ENCODE measurements around the gene MCF2. TPM values are rescaled to one million over a fixed set of nuclear protein-coding genes. Genes with fewer than 3 reads are reported as not detected.

Gene MCF2
- total and polyA plus RNA-seq, 2 donors (not counting 1 experiment from before 2014, with no cell fraction given), result under 0.01 to 0.05 TPM

GRCh38 chrX:139554991-139555675 lies 152.8 kb downstream of the MCF2 start:
- H3K9me3 ChIP-seq (ENCODE audit: control insufficient read depth, insufficient read depth, low read depth, low read length), result no peaks in the 10 kb centered on the region

GRCh38 chrX:139554376-139554775 lies 153.6 kb downstream of the MCF2 start:
- Histone ChIP-seq H3K9ac (ENCODE audit: insufficient read depth, low read length) (no peak overlapping the region), H3K9me3 (ENCODE audit: control insufficient read depth, insufficient read depth, low read depth, low read length) (no peaks in the 10 kb centered on the region), H3K4me2 (ENCODE audit: extremely low read depth, insufficient read depth, low read length) (no peak overlapping the region), H3K36me3 (ENCODE audit: control insufficient read depth, insufficient read depth, low read length) (no peaks in the 10 kb centered on the region), H3K27ac (ENCODE audit: insufficient read depth, low read length) (no peak overlapping the region), H3K27me3 (ENCODE audit: control insufficient read depth, insufficient read depth, low read length) (no peaks in the 10 kb centered on the region), H3K4me3 (replicated peaks in 1 of 4; ENCODE audit: control extremely low read depth in 1 of 4, insufficient read depth in 1 of 4, low read depth in 3 of 4, low read length in 4 of 4) (no peak overlapping the region), H3K79me2 (ENCODE audit: control insufficient read depth, insufficient read depth, low read length) (no peaks in the 10 kb centered on the region), H3K4me1 (ENCODE audit: control insufficient read depth, extremely low read depth, insufficient read depth, low read length) (no peaks in the 10 kb centered on the region), H2AFZ (ENCODE audit: low read length) (no peak overlapping the region), H4K20me1 (ENCODE audit: control insufficient read depth, extremely low read depth, insufficient read depth, low read length) (no peaks in the 10 kb centered on the region)
- TF ChIP-seq EZH2 (IDR thresholded peaks at IDR 0.05; ENCODE audit: low read length, missing control alignments) (no peak), CTCF (conservative IDR thresholded peaks at IDR 0.05 in 1 of 2, IDR thresholded peaks at IDR 0.05 in 1 of 2; ENCODE audit: low read depth in 1 of 2, low read length in 2 of 2) (no peak)
- DNase-seq (ENCODE audit: low read depth in 2 of 2), result no peak

More at GRCh38 chrX:139554991-139555675, 152.8 kb downstream of the MCF2 start:
- Histone ChIP-seq H4K20me1 (ENCODE audit: control insufficient read depth, extremely low read depth, insufficient read depth, low read length) (no peaks in the 10 kb centered on the region), H3K4me1 (ENCODE audit: control insufficient read depth, extremely low read depth, insufficient read depth, low read length) (no peaks in the 10 kb centered on the region), H3K27ac (ENCODE audit: insufficient read depth, low read length) (no peak overlapping the region), H3K79me2 (ENCODE audit: control insufficient read depth, insufficient read depth, low read length) (no peaks in the 10 kb centered on the region), H2AFZ (ENCODE audit: low read length) (no peak overlapping the region), H3K27me3 (ENCODE audit: control insufficient read depth, insufficient read depth, low read length) (no peaks in the 10 kb centered on the region), H3K9ac (ENCODE audit: insufficient read depth, low read length) (no peak overlapping the region), H3K4me3 (replicated peaks in 1 of 4; ENCODE audit: control extremely low read depth in 1 of 4, insufficient read depth in 1 of 4, low read depth in 3 of 4, low read length in 4 of 4) (no peak overlapping the region), H3K36me3 (ENCODE audit: control insufficient read depth, insufficient read depth, low read length) (no peaks in the 10 kb centered on the region), H3K4me2 (ENCODE audit: extremely low read depth, insufficient read depth, low read length) (no peak overlapping the region)
- no peak for TF ChIP-seq EZH2 (IDR thresholded peaks at IDR 0.05; ENCODE audit: low read length, missing control alignments)
- TF ChIP-seq CTCF (conservative IDR thresholded peaks at IDR 0.05 in 1 of 2, IDR thresholded peaks at IDR 0.05 in 1 of 2; ENCODE audit: low read depth in 1 of 2, low read length in 2 of 2), result no peak
- no peak for DNase-seq (ENCODE audit: low read depth in 2 of 2)

- no peak overlapping the region for H3K4me3 ChIP-seq (replicated peaks in 1 of 4; ENCODE audit: control extremely low read depth in 1 of 4, insufficient read depth in 1 of 4, low read depth in 3 of 4, low read length in 4 of 4)
- H3K27ac ChIP-seq (ENCODE audit: insufficient read depth, low read length), result no peak overlapping the region
- H4K20me1 ChIP-seq (ENCODE audit: control insufficient read depth, extremely low read depth, insufficient read depth, low read length), result no peaks in the 10 kb centered on the region
- no peak for DNase-seq (ENCODE audit: low read depth in 2 of 2)
- H3K9ac ChIP-seq (ENCODE audit: insufficient read depth, low read length), result no peak overlapping the region
- H2AFZ ChIP-seq (ENCODE audit: low read length), result no peak overlapping the region
- no peaks in the 10 kb centered on the region for H3K9me3 ChIP-seq (ENCODE audit: control insufficient read depth, insufficient read depth, low read depth, low read length)
- H3K4me2 ChIP-seq (ENCODE audit: extremely low read depth, insufficient read depth, low read length), result no peak overlapping the region
- H3K4me1 ChIP-seq (ENCODE audit: control insufficient read depth, extremely low read depth, insufficient read depth, low read length), result no peaks in the 10 kb centered on the region
- no peaks in the 10 kb centered on the region for H3K79me2 ChIP-seq (ENCODE audit: control insufficient read depth, insufficient read depth, low read length)
- no peak for TF ChIP-seq CTCF (conservative IDR thresholded peaks at IDR 0.05 in 1 of 2, IDR thresholded peaks at IDR 0.05 in 1 of 2; ENCODE audit: low read depth in 1 of 2, low read length in 2 of 2)
- no peak for TF ChIP-seq EZH2 (IDR thresholded peaks at IDR 0.05; ENCODE audit: low read length, missing control alignments)
- no peaks in the 10 kb centered on the region for H3K27me3 ChIP-seq (ENCODE audit: control insufficient read depth, insufficient read depth, low read length)
- no peaks in the 10 kb centered on the region for H3K36me3 ChIP-seq (ENCODE audit: control insufficient read depth, insufficient read depth, low read length)
These were observed 163.4 kb downstream of the MCF2 start for GRCh38 chrX:139544591-139544990.
